PFSK-1 (cell line): ENCODE results near the gene LSAMP.

Experiments
- FOXP2 ChIP-seq: optimal IDR thresholded peaks from 2 replicates; pipeline ENCODE3; 2011; ENCODE audit warnings: borderline replicate concordance, control low read depth, inconsistent platforms; ENCODE audit not compliant: insufficient read depth; ENCODE audit errors: extremely low read length, extremely low read depth
- POLR2AphosphoS5 ChIP-seq: IDR thresholded peaks from 2 replicates; pipeline ENCODE4 v1.6.1; 2012; ENCODE audit warnings: low read depth, mild to moderate bottlenecking, control low read depth, low read length, moderate library complexity
- SIN3A ChIP-seq: IDR thresholded peaks from 2 replicates; pipeline ENCODE4 v1.6.1; 2012; ENCODE audit warnings: mild to moderate bottlenecking, low read length, moderate library complexity, borderline replicate concordance; ENCODE audit not compliant: insufficient read depth
- TAF1 ChIP-seq: IDR thresholded peaks from 2 replicates; pipeline ENCODE4 v1.6.1; 2012; ENCODE audit warnings: low read length, control low read depth, borderline replicate concordance; ENCODE audit not compliant: insufficient read depth
- TF ChIP-seq, protein P1 (sequence below), 2 experiments: IDR thresholded peaks; 2 replicates each; pipeline versions ENCODE4 v1.6.1 to v1.8.0; 2011 to 2012; ENCODE audit warnings: low read depth in 2 of 2, low read length in 2 of 2, control low read depth in 1 of 2, inconsistent platforms in 1 of 2, mild to moderate bottlenecking in 1 of 2, moderate library complexity in 1 of 2; ENCODE audit not compliant: insufficient read depth in 1 of 2

The LSAMP gene

DNA sequence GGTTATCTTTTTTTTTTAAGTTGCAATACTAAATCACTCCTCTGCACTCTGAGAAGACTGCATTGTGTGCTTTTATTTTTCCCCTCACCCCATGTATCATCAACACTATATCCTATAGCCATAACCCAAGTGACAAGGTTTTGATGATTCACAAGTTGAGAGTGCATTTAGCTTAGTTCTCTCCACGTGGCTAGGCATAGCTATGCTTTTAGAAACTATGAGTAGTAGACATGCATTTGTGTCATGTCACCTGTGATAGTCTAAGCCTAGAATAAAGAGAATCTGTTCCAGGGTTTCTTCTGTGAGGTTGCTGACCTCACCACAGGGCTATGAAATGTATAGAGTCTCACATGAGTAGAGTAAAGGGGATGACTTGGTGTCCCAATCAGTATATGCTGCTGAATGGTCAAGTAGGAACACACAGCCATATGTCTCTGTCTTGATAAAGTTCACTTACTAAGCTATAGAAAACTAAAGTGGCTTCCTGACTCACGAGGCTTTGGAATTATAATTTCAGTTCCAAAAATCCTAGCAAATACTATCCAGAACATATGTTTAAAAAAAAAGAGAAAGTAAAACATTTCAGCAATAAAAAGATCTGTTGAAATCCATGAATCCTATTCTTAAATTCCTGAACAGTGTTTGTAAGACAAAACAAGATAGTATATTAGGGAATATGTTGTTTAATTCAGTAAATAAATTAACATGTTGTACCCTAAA, 206.3 kb downstream of the LSAMP start:
- TF ChIP-seq FOXP2, result no peak
- TF ChIP-seq TAF1, result no peak
- no peak for TF ChIP-seq SIN3A
- TF ChIP-seq POLR2AphosphoS5, result no peak
- TF ChIP-seq, protein P1, sequence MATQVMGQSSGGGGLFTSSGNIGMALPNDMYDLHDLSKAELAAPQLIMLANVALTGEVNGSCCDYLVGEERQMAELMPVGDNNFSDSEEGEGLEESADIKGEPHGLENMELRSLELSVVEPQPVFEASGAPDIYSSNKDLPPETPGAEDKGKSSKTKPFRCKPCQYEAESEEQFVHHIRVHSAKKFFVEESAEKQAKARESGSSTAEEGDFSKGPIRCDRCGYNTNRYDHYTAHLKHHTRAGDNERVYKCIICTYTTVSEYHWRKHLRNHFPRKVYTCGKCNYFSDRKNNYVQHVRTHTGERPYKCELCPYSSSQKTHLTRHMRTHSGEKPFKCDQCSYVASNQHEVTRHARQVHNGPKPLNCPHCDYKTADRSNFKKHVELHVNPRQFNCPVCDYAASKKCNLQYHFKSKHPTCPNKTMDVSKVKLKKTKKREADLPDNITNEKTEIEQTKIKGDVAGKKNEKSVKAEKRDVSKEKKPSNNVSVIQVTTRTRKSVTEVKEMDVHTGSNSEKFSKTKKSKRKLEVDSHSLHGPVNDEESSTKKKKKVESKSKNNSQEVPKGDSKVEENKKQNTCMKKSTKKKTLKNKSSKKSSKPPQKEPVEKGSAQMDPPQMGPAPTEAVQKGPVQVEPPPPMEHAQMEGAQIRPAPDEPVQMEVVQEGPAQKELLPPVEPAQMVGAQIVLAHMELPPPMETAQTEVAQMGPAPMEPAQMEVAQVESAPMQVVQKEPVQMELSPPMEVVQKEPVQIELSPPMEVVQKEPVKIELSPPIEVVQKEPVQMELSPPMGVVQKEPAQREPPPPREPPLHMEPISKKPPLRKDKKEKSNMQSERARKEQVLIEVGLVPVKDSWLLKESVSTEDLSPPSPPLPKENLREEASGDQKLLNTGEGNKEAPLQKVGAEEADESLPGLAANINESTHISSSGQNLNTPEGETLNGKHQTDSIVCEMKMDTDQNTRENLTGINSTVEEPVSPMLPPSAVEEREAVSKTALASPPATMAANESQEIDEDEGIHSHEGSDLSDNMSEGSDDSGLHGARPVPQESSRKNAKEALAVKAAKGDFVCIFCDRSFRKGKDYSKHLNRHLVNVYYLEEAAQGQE (IDR thresholded peaks at IDR 0.05; ENCODE audit: insufficient read depth in 1 of 2, low read depth in 2 of 2, low read length in 2 of 2), result no peak

DNA sequence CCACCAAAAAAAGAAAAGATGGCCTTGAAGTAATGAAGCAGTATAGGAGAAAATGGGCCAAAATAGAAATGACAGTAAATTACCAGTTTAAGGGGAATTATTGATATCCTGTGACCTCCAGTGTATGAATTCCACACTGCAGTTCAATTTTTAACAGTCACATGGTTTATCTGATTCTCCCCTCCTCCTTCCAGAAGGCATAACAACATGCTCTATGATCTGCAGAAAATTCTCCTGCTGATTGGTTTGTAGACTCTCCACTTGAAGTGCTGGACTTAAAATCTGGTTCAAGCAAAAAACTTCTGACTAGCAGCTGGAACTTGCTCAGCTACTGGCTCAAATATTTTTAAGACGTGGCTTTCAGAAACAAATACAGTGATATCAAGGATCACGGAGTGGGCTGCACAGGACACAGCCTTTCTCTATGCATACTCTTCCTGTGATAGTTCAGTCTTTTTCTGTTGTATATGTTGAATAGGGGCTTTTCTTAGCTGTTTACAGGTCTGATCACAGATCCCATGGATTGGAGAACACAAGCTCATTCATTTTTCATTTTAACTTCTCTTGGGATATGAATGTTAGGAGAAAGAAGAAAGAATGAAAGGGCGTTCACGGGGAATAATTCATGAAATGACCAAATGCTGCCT, 211.5 kb downstream of the LSAMP start:
- TF ChIP-seq TAF1 (no peak), SIN3A (no peak), POLR2AphosphoS5 (no peak), FOXP2 (no peak)
- TF ChIP-seq, protein P1 (IDR thresholded peaks at IDR 0.05; ENCODE audit: insufficient read depth in 1 of 2, low read depth in 2 of 2, low read length in 2 of 2), result no peak

DNA sequence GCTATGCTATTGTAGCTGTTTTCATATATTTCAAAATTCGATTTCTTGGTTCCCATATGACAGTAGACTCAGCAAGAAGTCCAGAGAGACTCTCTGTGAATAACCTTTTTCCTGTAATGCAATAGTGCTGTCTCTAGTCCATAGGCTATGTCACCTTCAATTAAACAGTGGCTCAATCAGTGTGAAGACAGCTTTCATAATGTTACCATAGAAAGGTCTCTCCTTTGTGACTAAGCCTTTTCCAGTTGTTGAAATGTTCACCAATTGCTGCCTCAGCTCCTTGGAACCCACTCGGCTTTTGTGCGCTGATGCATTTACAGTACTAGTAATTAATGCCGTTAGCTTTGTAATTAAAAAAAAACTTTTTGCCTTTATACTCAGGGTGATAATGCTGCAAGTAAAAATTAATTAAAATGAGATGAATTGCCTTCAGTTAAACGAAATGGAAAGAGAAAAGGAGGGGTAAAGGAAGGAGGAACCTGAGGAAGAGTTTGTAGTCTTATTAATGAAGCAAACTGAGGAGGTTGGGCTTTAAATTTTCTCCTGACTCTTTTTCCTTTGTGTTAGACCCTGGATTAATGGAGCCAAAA, 214.8 kb downstream of the LSAMP start:
- no peak for TF ChIP-seq FOXP2
- no peak for TF ChIP-seq POLR2AphosphoS5
- TF ChIP-seq SIN3A, result no peak
- no peak for TF ChIP-seq TAF1
- TF ChIP-seq, protein P1 (IDR thresholded peaks at IDR 0.05; ENCODE audit: insufficient read depth in 1 of 2, low read depth in 2 of 2, low read length in 2 of 2), result no peak

DNA sequence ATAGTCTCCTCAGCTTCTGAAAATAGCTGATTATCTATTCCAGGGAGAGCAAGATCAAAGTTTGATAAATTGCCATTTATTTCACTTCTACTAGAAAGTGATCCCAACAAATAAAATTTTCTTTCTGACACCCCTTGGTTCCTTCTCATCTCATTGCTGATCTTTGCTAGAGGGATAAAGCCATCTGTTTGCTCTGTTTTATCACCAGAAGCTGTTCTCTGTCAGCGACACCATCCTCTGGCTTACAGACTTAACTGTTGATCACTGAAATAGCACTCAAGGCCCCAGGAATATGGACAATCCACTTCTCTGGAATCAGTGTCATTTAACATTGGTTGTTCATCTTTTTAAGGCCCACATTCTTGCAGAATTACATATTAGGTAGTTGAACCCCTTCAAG, 219.0 kb downstream of the LSAMP start:
- TF ChIP-seq SIN3A (no peak), FOXP2 (no peak), TAF1 (no peak), POLR2AphosphoS5 (no peak)
- TF ChIP-seq, protein P1 (IDR thresholded peaks at IDR 0.05; ENCODE audit: insufficient read depth in 1 of 2, low read depth in 2 of 2, low read length in 2 of 2), result no peak
